GM23248 (cell line): ENCODE measurements around the gene CTIF. TPM values are rescaled to one million over a fixed set of nuclear protein-coding genes. Genes with fewer than 3 reads are reported as not detected.

Experiments
- DNase-seq: peaks from one replicate; pipeline ENCODE4 v3.0.0-alpha.2; 2015
- H2AFZ ChIP-seq: fragments of 200-600 bp; sonication (generic); 2 replicates; pipeline ENCODE4 v1.6.1; 2016; ENCODE audit warnings: antibody characterized with exemption
- H3F3A ChIP-seq: fragments of 200-600 bp; sonication (generic); 2 replicates; pipeline ENCODE4 v1.6.1; 2016; ENCODE audit warnings: mild to moderate bottlenecking, antibody characterized with exemption, mixed run types; ENCODE audit not compliant: insufficient read depth
- H3K27ac ChIP-seq: fragments of 200-600 bp; sonication (generic); 2 replicates; pipeline ENCODE4 v1.5.1; 2016; ENCODE audit warnings: mild to moderate bottlenecking
- H3K27me3 ChIP-seq: fragments of 200-600 bp; sonication (generic); replicated peaks from 2 replicates; pipeline ENCODE4 v1.6.1; 2016; ENCODE audit warnings: mild to moderate bottlenecking; ENCODE audit not compliant: insufficient read depth
- H3K36me3 ChIP-seq: fragments of 200-600 bp; sonication (generic); 2 replicates; pipeline ENCODE4 v1.6.1; 2016; ENCODE audit warnings: low read depth, mild to moderate bottlenecking
- H3K4me1 ChIP-seq: fragments of 200-600 bp; sonication (generic); 2 replicates; pipeline ENCODE4 v1.6.1; 2016; ENCODE audit warnings: mild to moderate bottlenecking; ENCODE audit not compliant: insufficient read depth
- H3K4me2 ChIP-seq: fragments of 200-600 bp; sonication (generic); one replicate; pipeline ENCODE4 v1.6.1; 2016; ENCODE audit warnings: mild to moderate bottlenecking; ENCODE audit not compliant: unreplicated experiment
- H3K4me3 ChIP-seq: fragments of 200-600 bp; sonication (generic); 2 replicates; pipeline ENCODE4 v1.5.1; 2016; ENCODE audit warnings: mild to moderate bottlenecking
- H3K79me2 ChIP-seq: fragments of 200-600 bp; sonication (generic); 2 replicates; pipeline ENCODE4 v1.6.1; 2016; ENCODE audit warnings: mild to moderate bottlenecking; ENCODE audit not compliant: insufficient read depth
- H3K9ac ChIP-seq: fragments of 200-600 bp; sonication (generic); 2 replicates; pipeline ENCODE4 v1.6.1; 2016; ENCODE audit warnings: mild to moderate bottlenecking
- H3K9me2 ChIP-seq: fragments of 200-600 bp; sonication (generic); 2 replicates; pipeline ENCODE4 v1.6.1; 2016; ENCODE audit warnings: mixed run types, mild to moderate bottlenecking, moderate library complexity; ENCODE audit not compliant: insufficient read depth
- H3K9me3 ChIP-seq: fragments of 200-600 bp; sonication (generic); one replicate; pipeline ENCODE4 v1.6.1; 2017; ENCODE audit warnings: low read depth
- H4K20me1 ChIP-seq: fragments of 200-600 bp; sonication (generic); 2 replicates; pipeline ENCODE4 v1.6.0; 2016; ENCODE audit not compliant: insufficient read depth
- EZH2 ChIP-seq: fragments of 200-600 bp; sonication (generic); IDR thresholded peaks from 2 replicates; pipeline ENCODE4 v1.6.1; 2018; ENCODE audit warnings: antibody characterized with exemption, mild to moderate bottlenecking; ENCODE audit not compliant: insufficient read depth, poor library complexity, severe bottlenecking
- EZH2phosphoT487 ChIP-seq: fragments of 200-600 bp; sonication (generic); IDR thresholded peaks from 2 replicates; pipeline ENCODE4 v1.6.1; 2018; ENCODE audit warnings: antibody characterized with exemption, moderate library complexity, mild to moderate bottlenecking, low read depth; ENCODE audit not compliant: insufficient read depth
- WGBS, 2 experiments: methylation state at CpG; one replicate each; pipeline ENCODE4 v1.1.6; 2015 to 2017; ENCODE audit warnings: low lambda C conversion rate in 2 of 2, low coverage in 1 of 2; ENCODE audit errors: missing lambda C conversion rate in 2 of 2; 5-methylcytosine and 5-hydroxymethylcytosine counted together
- in situ Hi-C: fragments of 300-500 bp; cut with MboI; formaldehyde crosslinking; loops from 2 replicates; pipeline ENCODE4 v1.15.0; 2020
- polyA plus RNA-seq: library from polyadenylated mRNA; unstranded; fragments of >200 nt; fragmentation: Nextera tagmentation; extraction: Ambion mirVana; gene quantifications from 2 replicates; pipeline ENCODE4 v1.2.1, GENCODE V29; 2016
- total RNA-seq: library from RNA; depleted of rRNA; stranded (reverse); fragments of >200 nt; shearing (Covaris generic); gene quantifications from 2 replicates; pipeline ENCODE4 v1.2.3, GENCODE V29; 2014

The CTIF gene
- total and polyA plus RNA-seq, 2 experiments from 2014 or later = 21.5 to 46.8 TPM

GRCh38 chr18:48718251-48718959 is 179.6 kb downstream of the CTIF start:
- no peak overlapping the region for H3K4me3 ChIP-seq
- no peaks in the 10 kb centered on the region; the same call in none of the 2 replicates for H3F3A ChIP-seq
- DNase-seq = no peak
- peaks cover 39% of the 10 kb centered on the region for H3K79me2 ChIP-seq
- H3K36me3 ChIP-seq = peaks cover 4% of the 10 kb centered on the region; the same call in 1 of the 2 replicates
- H3K27ac ChIP-seq = no peak overlapping the region
- no peak overlapping the region for H2AFZ ChIP-seq
- in situ Hi-C loops = no loop called here
- peaks cover 26% of the 10 kb centered on the region for H3K4me1 ChIP-seq
- no peaks in the 10 kb centered on the region for H3K27me3 ChIP-seq
- no peak overlapping the region for H3K4me2 ChIP-seq
- H3K9ac ChIP-seq = no peak overlapping the region
- H4K20me1 ChIP-seq = no peaks in the 10 kb centered on the region
- WGBS, 2 experiments = 97 to 98% methylated on average over 10 of the region's 10 CpGs
- TF ChIP-seq EZH2phosphoT487 = no peak
- TF ChIP-seq EZH2 = no peak
- H3K9me3 ChIP-seq = no peaks in the 10 kb centered on the region
- no peaks in the 10 kb centered on the region for H3K9me2 ChIP-seq

- H2AFZ ChIP-seq = no peak overlapping the region
- no peak for DNase-seq
- H3K27ac ChIP-seq = no peak overlapping the region
- H3K4me2 ChIP-seq = no peak overlapping the region
- no peaks in the 10 kb centered on the region; the same call in none of the 2 replicates for H3F3A ChIP-seq
- H4K20me1 ChIP-seq = no peaks in the 10 kb centered on the region
- H3K36me3 ChIP-seq = peaks cover 4% of the 10 kb centered on the region; the same call in 1 of the 2 replicates
- 92 to 95% methylated on average over 4 of the region's 4 CpGs for WGBS, 2 experiments
- H3K9me2 ChIP-seq = no peaks in the 10 kb centered on the region
- H3K9ac ChIP-seq = no peak overlapping the region
- no peak for TF ChIP-seq EZH2
- no peak for TF ChIP-seq EZH2phosphoT487
- peaks cover 26% of the 10 kb centered on the region for H3K4me1 ChIP-seq
- no peaks in the 10 kb centered on the region for H3K27me3 ChIP-seq
- H3K9me3 ChIP-seq = no peaks in the 10 kb centered on the region
- H3K4me3 ChIP-seq = no peak overlapping the region
- in situ Hi-C loops = no loop called here
- H3K79me2 ChIP-seq = peaks cover 42% of the 10 kb centered on the region
Observed at GRCh38 chr18:48719388-48719787, 180.6 kb downstream of the CTIF start.

GRCh38 chr18:48719974-48720654 is 181.3 kb downstream of the CTIF start:
- TF ChIP-seq EZH2phosphoT487 = no peak
- no peak for TF ChIP-seq EZH2
- peak; percentile 65 for DNase-seq
- H4K20me1 ChIP-seq = no peaks in the 10 kb centered on the region
- H3K27ac ChIP-seq = peak overlapping the region; percentile 11; the same call in 1 of the 2 replicates
- 67 to 71% methylated on average over 12 of the region's 12 CpGs for WGBS, 2 experiments
- H3K9ac ChIP-seq = no peak overlapping the region
- H3K4me2 ChIP-seq = peak overlapping the region; percentile 15
- in situ Hi-C loops = no loop called here
- peaks cover 35% of the 10 kb centered on the region for H3K79me2 ChIP-seq
- no peaks in the 10 kb centered on the region for H3K9me3 ChIP-seq
- H3K9me2 ChIP-seq = no peaks in the 10 kb centered on the region
- H3F3A ChIP-seq = no peaks in the 10 kb centered on the region; the same call in none of the 2 replicates
- no peak overlapping the region for H3K4me3 ChIP-seq
- no peak overlapping the region for H2AFZ ChIP-seq
- no peaks in the 10 kb centered on the region for H3K27me3 ChIP-seq
- peaks cover 4% of the 10 kb centered on the region; the same call in 1 of the 2 replicates for H3K36me3 ChIP-seq
- H3K4me1 ChIP-seq = peaks cover 26% of the 10 kb centered on the region

GRCh38 chr18:48720655-48721025 is 181.8 kb downstream of the CTIF start:
- 94 to 97% methylated on average over 6 of the region's 6 CpGs for WGBS, 2 experiments
- in situ Hi-C loops = no loop called here
- Histone ChIP-seq H3K9ac (no peak overlapping the region), H3K27me3 (no peaks in the 10 kb centered on the region), H3K36me3 (peaks cover 4% of the 10 kb centered on the region; the same call in 1 of the 2 replicates), H3F3A (peaks cover 2% of the 10 kb centered on the region), H3K9me3 (no peaks in the 10 kb centered on the region), H4K20me1 (no peaks in the 10 kb centered on the region), H3K4me1 (peaks cover 24% of the 10 kb centered on the region), H3K9me2 (no peaks in the 10 kb centered on the region), H3K79me2 (peaks cover 38% of the 10 kb centered on the region), H3K4me2 (peak overlapping the region; percentile 15), H3K4me3 (no peak overlapping the region), H3K27ac (0 out of 2 replicates have a peak overlapping the region, but pooled peaks have one; percentile 5), H2AFZ (no peak overlapping the region)
- TF ChIP-seq EZH2 (no peak), EZH2phosphoT487 (no peak)
- no peak for DNase-seq
